Adipocyte (in vitro differentiated cells): ENCODE data around the gene ACTR3.

Source experiments
- DNase-seq: peaks from one replicate; pipeline ENCODE4 v3.0.0-alpha.2; 2015; ENCODE audit warnings: low read depth
- H3K27me3 ChIP-seq: replicated peaks from 2 replicates; pipeline ENCODE4 v1.7.0; 2013; ENCODE audit warnings: mild to moderate bottlenecking, low read length, moderate library complexity; ENCODE audit not compliant: control insufficient read depth, insufficient read depth
- H3K36me3 ChIP-seq: 2 replicates; pipeline ENCODE4 v1.7.0; 2013; ENCODE audit warnings: low read length, mild to moderate bottlenecking, moderate library complexity; ENCODE audit not compliant: control insufficient read depth, insufficient read depth, severe bottlenecking
- H3K4me1 ChIP-seq: 2 replicates; pipeline ENCODE4 v1.7.0; 2013; ENCODE audit warnings: mild to moderate bottlenecking, low read length, moderate library complexity; ENCODE audit not compliant: control insufficient read depth, insufficient read depth
- H3K4me3 ChIP-seq: 2 replicates; pipeline ENCODE4 v1.7.0; 2013; ENCODE audit warnings: mild to moderate bottlenecking, low read length, moderate library complexity
- H3K9ac ChIP-seq: 2 replicates; pipeline ENCODE4 v1.7.0; 2013; ENCODE audit warnings: mild to moderate bottlenecking, low read length, moderate library complexity
- H3K9me3 ChIP-seq: 2 replicates; pipeline ENCODE4 v1.7.0; 2013; ENCODE audit warnings: mild to moderate bottlenecking, low read length, moderate library complexity; ENCODE audit not compliant: control insufficient read depth

ACTR3 gene

GRCh38 chr2:114009205-114009944 is 119.5 kb downstream of the ACTR3 start:
- Histone ChIP-seq H3K4me3 (no peak overlapping the region), H3K9me3 (no peaks in the 10 kb centered on the region), H3K36me3 (no peaks in the 10 kb centered on the region), H3K27me3 (no peaks in the 10 kb centered on the region), H3K9ac (no peak overlapping the region), H3K4me1 (no peaks in the 10 kb centered on the region)
- no peak for DNase-seq

GRCh38 chr2:114010001-114010400 is 120.1 kb downstream of the ACTR3 start:
- Histone ChIP-seq H3K27me3 (no peaks in the 10 kb centered on the region), H3K9ac (no peak overlapping the region), H3K4me1 (no peaks in the 10 kb centered on the region), H3K36me3 (no peaks in the 10 kb centered on the region), H3K9me3 (no peaks in the 10 kb centered on the region), H3K4me3 (no peak overlapping the region)
- DNase-seq, result no peak

- H3K9ac ChIP-seq, result no peak overlapping the region
- no peak overlapping the region for H3K4me3 ChIP-seq
- H3K9me3 ChIP-seq, result no peaks in the 10 kb centered on the region
- H3K27me3 ChIP-seq, result no peaks in the 10 kb centered on the region
- DNase-seq, result no peak
- no peaks in the 10 kb centered on the region for H3K4me1 ChIP-seq
- H3K36me3 ChIP-seq, result no peaks in the 10 kb centered on the region
Observed at GRCh38 chr2:114011713-114012112, 121.8 kb downstream of the ACTR3 start.
